HL-60 (cell line): ENCODE measurements around the gene HHAT.

Source experiments
- DNase-seq, 2 experiments: peaks; one replicate each; pipeline ENCODE4 v3.0.0-alpha.2; 2010 to 2020; ENCODE audit warnings: low read depth in 1 of 2, low spot score in 1 of 2
- H3K27ac ChIP-seq: fragments of 250-450 bp; sonication (Bioruptor Pico); replicated peaks from 2 replicates; pipeline ENCODE4 v1.5.1; 2020; ENCODE audit warnings: mild to moderate bottlenecking, moderate library complexity
- H3K27me3 ChIP-seq: fragments of 250-450 bp; sonication (Bioruptor Pico); 2 replicates; pipeline ENCODE4 v1.5.1; 2021; ENCODE audit warnings: mild to moderate bottlenecking, moderate library complexity; ENCODE audit not compliant: insufficient read depth, poor library complexity, severe bottlenecking
- H3K4me3 ChIP-seq: replicated peaks from 2 replicates; pipeline ENCODE4 v1.5.1; 2011; ENCODE audit warnings: mild to moderate bottlenecking, control low read depth, low read length; ENCODE audit not compliant: insufficient read depth
- CTCF ChIP-seq: IDR thresholded peaks from one replicate; pipeline ENCODE4 v1.5.1; 2011; ENCODE audit warnings: low read length, control low read depth, inconsistent platforms; ENCODE audit not compliant: insufficient read depth
- GABPA ChIP-seq: IDR thresholded peaks from 2 replicates; pipeline ENCODE4 v1.6.1; 2012; ENCODE audit warnings: low read depth
- POLR2AphosphoS5 ChIP-seq: IDR thresholded peaks from 2 replicates; pipeline ENCODE4 v1.6.1; 2012; ENCODE audit warnings: low read depth
- REST ChIP-seq: IDR thresholded peaks from 2 replicates; pipeline ENCODE4 v1.6.1; 2012; ENCODE audit warnings: low read depth; ENCODE audit not compliant: insufficient replicate concordance
- SPI1 ChIP-seq: IDR thresholded peaks from 2 replicates; pipeline ENCODE4 v1.6.1; 2012; ENCODE audit warnings: low read depth, mild to moderate bottlenecking, borderline replicate concordance

The HHAT gene

GRCh38 chr1:210551899-210552298, 223.2 kb downstream of the HHAT start:
- no peak overlapping the region for H3K27ac ChIP-seq
- H3K27me3 ChIP-seq: no peaks in the 10 kb centered on the region
- H3K4me3 ChIP-seq: no peak overlapping the region
- no peak for TF ChIP-seq GABPA
- TF ChIP-seq CTCF: no peak
- TF ChIP-seq POLR2AphosphoS5: no peak
- no peak for TF ChIP-seq SPI1
- TF ChIP-seq REST: no peak
- DNase-seq: no peak

- no peak overlapping the region for H3K27ac ChIP-seq
- no peak for TF ChIP-seq REST
- no peak for TF ChIP-seq POLR2AphosphoS5
- no peak for TF ChIP-seq SPI1
- TF ChIP-seq GABPA: no peak
- no peak for TF ChIP-seq CTCF
- DNase-seq: no peak
- H3K27me3 ChIP-seq: no peaks in the 10 kb centered on the region
- no peak overlapping the region for H3K4me3 ChIP-seq
These were observed 225.0 kb downstream of the HHAT start for GRCh38 chr1:210553711-210554110.

GRCh38 chr1:210554382-210554781, 225.7 kb downstream of the HHAT start:
- Histone ChIP-seq H3K27ac (no peak overlapping the region), H3K4me3 (no peak overlapping the region), H3K27me3 (no peaks in the 10 kb centered on the region)
- TF ChIP-seq SPI1: no peak
- DNase-seq: no peak

- DNase-seq: no peak
- Histone ChIP-seq H3K27ac (no peak overlapping the region), H3K27me3 (no peaks in the 10 kb centered on the region), H3K4me3 (no peak overlapping the region)
- TF ChIP-seq POLR2AphosphoS5 (no peak), SPI1 (no peak), REST (no peak), CTCF (no peak), GABPA (no peak)
These were observed 227.8 kb downstream of the HHAT start for GRCh38 chr1:210556475-210556874.
